ENCODE measurements around the gene GRK7.

The GRK7 gene, protein sequence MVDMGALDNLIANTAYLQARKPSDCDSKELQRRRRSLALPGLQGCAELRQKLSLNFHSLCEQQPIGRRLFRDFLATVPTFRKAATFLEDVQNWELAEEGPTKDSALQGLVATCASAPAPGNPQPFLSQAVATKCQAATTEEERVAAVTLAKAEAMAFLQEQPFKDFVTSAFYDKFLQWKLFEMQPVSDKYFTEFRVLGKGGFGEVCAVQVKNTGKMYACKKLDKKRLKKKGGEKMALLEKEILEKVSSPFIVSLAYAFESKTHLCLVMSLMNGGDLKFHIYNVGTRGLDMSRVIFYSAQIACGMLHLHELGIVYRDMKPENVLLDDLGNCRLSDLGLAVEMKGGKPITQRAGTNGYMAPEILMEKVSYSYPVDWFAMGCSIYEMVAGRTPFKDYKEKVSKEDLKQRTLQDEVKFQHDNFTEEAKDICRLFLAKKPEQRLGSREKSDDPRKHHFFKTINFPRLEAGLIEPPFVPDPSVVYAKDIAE (N-terminal part only)

DNA sequence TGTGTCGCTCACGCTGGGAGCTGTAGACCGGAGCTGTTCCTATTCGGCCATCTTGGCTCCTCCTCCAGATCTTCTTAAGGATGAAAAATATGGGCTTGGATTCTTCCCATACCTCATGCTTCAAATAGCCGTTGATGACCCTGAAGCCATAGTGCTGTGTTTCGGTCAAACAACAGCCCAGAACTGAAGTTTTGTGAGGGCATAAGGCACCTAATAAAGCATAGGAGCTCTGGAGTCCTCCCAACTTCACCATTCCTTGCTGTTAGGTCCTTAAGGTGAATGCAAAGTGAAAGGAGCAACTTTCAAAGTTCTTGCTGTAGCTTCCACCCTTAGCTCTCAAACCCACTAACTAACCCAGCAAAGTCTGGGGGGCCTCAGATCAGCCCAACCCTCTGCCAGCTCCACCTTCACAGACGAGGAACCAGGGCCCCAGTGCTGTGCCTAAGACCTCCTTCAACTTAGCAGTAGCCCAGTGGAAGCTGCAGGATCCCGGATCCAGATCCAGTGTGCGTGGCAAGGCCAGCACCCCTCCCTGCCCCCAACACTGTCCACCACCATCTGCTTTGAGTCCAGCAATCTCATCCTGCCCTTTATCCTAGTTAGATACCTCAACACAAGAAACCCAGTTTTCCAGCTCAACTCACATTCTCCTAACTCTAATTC lies at the start of gene GRK7:
Gene GRK7 (plus strand): TSS at position 321 of the 663 bp plus-strand sequence. CDS start 14,877 bp downstream, outside the sequence.
- DNase-seq = no peak

DNA sequence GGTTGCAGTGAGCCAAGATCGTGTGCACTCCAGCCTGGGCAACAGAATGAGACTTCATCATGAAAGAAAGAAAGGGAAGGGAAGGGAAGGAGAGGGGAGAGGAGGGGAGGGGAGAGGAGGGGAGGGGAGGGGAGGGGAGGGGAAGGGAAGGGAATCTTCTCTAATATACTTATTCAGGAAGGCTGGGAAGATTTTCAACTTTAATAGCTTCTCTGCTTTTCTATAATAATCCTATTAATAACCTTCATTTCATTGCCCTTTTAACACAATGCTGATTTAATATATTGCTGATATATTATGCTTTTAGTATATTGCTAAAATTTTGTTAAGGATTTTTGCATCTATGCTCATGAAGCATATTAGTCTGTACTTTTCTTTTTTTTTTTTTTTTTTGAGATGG lies 48.5 kb upstream of the GRK7 start:
- DNase-seq = no peak

DNA sequence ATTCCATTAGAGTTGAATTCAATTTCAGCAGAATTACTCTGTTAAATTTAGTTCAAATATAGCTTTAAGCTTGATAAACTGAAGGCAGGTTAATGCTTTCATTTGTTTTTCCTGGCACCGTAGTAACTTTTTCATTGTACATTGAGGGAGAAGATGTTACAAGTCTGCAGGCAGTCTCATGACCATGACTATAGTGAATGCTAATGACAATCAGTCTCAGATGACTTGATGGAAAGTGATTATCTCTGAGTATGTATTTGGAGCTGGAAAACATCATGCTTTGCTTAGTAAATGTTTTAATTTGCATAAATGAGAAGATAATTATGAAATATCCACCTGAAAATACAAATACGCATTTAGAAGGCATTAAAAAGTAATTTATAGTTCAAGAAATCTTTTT lies 41.1 kb upstream of the GRK7 start:
- no peak for DNase-seq

DNA sequence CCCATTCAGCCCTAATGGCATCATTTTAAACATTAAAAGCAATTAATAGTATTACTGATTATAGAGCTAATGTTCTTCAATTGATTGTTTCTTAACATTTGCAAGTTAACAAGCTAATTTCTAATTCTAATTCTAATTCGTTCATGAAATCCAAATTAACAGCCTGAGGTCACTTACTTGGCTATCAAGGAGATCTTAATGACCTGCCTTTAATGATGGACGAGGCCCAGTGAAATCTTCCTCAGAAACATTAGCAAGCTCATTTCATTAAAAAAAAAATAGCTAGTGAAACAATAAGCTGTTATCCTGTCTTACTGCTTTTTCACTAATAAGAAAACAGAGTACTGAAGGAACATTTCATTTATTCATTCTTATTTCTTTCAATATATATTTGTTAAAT lies 40.6 kb upstream of the GRK7 start:
- no peak for DNase-seq

DNA sequence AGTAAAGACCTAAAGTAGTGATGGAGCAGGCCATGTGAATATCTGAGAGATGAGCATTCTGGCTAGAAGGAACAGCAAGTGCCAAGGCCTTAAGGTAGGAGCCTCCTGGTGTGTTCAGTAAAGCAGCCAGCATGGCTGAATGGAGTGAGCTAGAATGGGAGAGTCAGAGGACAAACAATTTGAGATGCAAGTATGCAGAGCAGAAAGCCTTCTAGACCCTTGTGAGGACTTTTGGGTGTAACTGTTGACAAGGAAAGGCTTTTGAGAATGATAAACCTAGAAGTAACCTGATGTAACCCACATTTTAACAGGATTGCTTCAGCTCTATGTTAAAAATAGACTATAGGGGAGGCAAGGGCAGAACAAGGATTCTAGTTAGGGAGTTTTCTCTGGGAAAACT lies 40.0 kb upstream of the GRK7 start:
- no peak for DNase-seq

DNA sequence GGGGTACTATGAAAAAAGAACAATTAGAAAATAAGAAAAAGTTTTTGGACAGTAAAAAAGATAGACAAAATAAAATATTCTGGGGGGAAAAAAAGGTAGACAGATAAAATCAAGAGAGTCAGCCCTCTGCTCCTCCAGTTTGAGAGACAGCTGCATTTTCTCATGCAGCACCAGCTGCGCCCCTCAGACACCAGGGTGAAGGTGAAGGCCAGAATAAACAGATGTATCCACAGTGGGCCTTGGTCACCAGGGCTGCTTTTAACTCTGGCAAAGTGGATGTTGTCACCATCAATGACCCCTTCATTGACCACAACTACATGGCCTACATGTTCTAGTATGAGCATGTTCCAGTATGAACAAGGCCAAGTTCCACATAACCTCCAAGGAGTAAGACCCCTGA lies 39.0 kb upstream of the GRK7 start:
- no peak for DNase-seq

DNA sequence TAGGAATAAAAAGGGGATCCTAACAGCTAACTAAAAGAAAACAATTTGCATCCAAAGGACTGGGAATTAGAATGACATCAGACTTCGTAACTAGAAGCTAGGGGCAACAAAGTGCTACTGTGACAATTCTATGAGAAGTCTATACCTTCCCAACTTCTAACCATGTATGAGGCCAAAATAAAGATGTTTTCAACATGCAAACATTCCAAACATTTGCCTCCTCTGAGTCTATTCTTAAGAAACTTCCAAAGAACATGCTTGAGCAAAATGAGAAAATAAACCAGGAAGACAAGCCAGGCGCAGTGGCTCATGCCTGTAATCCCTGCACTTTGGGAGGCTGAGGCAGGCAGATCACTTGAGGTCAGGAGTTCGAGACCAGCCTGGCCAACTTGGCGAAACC lies 38.2 kb upstream of the GRK7 start:
- DNase-seq = no peak

DNA sequence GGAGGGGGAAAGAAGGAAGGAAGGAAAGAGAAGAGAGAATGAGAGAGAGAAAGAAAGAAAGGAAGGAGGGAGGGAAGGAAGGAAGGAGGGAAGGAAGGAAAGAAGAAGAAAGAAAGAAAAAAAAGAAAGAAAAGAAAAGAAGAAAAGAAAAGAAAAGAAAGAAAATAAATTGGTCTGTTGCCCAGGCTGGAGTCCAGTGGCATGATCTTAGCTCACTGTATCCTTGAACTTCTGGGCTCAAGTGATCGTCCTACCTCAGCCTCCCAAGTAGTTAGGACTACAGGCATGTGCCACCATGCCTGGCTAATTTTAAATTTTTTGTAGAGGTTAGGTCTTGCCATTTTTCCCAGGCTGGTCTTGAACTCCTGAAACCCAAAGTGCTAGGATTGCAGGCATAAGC lies 36.7 kb upstream of the GRK7 start:
- no peak for DNase-seq

DNA sequence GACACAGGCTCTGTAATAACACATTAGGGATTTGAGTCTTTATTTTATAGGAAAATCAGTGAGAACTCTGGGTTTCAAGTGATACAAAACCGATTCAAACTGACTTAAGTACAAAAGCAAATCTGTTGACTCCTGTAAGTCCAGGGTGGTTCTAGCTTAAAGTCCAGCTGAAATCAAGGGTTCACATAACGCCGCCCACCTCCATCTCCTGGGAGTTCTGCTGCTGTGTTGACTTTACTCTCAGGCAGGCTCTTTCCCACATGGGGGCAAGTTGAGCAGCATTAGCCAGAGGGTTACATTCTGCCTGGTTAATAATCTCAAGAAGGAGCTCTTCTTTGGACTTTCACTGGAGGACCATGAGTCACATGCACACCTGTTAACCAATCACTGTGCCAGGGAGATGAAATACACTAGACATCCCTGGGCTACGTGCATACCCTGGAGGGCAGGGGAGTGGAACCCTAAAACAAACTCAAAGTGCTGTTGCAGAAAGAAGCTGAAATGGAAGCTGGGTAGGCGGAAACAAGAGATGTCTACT lies 34.8 kb upstream of the GRK7 start:
- no peak for DNase-seq

DNA sequence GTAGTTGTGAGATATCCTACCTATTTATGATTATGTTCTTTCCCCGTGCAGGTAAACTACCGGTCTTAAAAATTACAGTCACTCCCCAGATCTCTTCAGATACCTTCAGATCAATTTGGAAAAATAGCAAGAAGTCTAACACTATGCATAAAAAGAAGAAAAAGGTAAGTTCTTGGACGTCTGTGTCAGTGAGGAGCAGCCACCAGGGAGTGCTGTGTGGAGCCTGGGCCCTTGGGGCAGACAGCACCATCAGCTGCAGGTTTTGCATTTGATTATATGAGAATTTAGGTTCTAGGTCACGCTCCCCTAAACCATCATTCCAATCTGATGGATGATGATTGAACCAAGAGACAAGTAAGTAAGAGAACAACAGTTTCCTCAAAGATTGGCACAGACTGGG lies 34.0 kb upstream of the GRK7 start:
- no peak for DNase-seq

DNA sequence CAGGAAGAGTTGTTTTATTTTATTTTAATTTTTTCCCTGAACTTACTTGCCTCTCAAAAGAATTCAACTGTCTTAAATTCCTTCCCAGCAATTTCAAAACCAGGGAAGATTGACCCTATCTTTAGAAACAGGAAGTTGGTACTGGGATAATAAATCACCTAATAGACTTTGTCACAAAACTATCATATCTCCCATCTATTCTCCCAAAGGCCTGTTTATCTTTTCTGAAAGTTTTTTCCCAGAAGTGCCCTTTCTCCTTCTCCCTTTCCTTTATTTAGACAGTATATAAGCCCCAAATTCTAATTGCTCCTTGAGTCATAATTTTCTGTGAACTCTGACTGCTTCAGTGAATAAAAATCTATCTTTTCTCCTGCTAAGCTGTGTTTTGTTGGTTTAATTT lies 28.0 kb upstream of the GRK7 start:
- no peak for DNase-seq

DNA sequence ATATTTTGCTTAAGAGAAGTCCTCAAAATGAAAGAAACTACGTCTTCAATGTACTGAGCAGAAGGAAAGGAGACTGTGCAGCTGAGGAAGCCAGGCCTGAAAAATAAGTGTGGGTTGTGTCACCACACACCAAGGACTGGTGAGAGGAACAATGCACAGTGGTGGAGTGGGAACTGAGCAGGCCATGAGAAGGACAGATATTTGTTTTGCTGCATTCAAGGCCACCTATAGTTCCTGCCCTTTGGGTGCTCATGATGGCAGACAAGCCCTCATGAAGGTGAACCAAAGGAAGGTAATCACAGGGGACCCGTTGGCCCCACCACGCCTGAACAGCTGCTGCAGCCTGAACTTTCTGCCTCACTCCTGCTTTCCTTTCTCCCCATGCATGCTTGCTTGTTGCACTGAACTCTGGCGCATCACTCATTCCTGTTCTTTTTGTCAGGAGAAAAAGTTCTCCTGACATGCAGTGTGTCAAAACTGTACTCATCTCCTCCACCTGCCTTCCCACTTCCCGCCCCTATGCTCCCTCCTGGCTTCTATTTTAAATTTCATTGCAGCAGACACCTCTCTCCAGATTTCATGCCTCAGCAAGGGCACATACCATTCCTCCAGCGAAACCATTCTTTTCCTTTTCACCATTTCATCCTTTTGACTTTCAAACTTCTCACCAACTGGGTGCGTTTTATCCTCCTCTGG lies 27.3 kb upstream of the GRK7 start:
- no peak for DNase-seq

DNA sequence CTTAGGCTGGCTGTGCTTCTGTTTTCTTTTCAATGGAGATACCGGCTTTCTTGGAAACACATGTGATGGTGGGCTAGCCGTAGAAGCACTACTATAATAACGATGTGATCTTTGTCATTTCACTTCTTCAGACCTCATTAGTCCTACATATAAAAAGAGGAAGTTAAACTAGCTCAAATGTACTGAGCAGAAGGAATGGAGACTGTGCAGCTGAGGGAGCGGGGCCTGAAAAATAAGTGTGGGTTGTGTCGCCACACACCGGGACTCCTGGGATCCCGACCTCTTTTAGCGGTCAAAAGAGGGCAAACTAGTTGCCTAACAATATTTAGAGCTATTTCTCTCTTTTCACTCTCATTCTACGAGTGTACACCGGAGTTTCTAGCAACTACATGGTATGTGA lies 26.1 kb upstream of the GRK7 start:
- DNase-seq = no peak

DNA sequence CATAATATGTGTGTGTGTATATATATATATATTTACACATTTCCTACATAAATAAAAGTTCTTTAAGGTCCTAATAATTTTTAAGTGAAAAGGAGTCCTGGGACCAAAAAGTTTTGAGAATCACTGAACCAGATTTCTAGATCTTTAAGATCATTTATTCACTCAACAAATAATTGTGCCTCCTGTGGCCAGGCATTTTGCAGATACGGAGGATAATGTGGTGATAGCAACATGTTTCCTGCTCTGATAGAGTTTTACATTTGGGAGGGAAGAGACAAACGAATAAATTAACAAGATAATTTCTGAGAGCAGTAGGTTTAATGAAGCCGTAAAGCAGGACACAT lies 25.6 kb upstream of the GRK7 start:
- DNase-seq = no peak

DNA sequence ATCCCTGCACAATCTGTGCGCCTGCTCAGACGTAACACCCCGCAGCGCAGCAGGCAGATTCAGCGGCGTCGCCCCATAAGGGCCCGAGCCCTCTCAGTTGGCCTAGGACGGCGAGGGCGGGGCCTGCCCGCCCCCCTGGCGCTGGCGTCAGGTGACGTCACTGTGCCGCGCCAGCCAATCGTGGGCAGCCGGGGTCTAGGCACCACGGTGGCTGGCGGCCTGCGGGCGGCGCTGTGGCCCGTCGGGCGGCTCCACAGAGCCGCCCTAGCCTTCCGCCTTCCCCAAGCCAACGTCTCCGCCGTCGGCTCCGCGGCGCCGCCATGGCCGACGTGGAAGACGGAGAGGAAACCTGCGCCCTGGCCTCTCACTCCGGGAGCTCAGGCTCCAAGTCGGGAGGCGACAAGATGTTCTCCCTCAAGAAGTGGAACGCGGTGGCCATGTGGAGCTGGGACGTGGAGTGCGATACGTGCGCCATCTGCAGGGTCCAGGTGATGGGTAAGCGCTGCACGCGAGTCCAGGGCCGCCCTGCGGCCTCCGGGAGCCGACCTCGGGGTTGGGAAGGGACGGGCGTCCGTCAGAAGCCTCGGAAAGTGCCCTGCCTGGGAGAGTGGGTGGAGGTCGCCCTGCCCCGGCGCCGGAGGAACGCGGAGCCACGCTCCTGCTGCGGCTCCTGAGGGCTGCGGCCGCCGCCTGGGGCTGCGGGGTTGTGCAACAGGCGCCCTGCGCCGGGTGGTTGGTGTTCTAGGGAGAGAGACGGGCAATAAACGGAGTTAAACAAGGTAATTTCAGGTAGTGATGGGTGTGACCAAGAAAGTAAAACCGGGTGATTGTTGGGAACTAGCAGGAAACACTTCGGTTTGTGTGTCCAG lies 25.0 kb upstream of the GRK7 start, which contains the start of gene RNF7:
Gene RNF7 (plus strand): TSS at position 277 of the 869 bp plus-strand sequence. CDS start 44 bp downstream, at position 321.
- peak; percentile 98 for DNase-seq

DNA sequence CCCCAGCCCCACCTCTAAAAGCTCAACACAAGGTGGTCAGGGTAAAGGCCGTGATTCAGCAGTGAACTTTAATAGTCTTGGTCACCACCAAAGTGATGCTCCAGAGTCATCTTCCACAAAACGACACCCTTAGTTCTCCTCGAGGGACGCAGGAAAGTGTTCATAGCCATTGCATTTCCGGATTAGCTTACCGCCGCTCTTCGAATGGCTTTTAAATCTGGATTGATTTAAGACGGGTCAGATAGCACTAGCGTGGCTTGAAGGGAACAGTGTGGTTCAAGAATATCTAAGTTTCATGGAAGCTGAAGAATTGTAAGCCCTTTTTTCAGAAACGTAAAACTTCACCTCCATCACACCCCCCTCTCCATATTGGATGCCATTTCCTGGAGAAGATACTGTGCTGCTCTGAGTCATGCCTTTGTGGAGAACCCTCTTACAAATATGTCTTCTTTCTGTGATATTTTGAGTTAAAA lies 24.3 kb upstream of the GRK7 start:
- DNase-seq = no peak

DNA sequence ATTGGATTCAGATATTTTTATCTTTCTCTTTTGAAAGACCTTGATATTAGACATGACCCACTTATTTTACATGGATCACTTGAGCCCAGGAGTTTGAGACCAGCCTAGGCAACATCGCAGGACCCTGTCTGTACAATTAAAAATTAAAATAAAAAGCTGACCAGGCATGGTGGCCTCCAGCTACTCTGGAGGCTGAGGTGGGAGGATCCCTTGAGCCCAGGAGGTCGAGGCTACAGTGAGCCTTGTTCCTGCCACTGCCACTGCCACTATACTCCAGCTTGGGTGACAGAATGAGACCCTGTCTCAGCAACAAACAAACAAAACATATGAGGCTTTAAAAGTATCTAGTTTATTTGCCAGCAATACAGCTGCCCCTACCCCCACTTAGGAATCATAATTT lies 23.5 kb upstream of the GRK7 start:
- no peak for DNase-seq

DNA sequence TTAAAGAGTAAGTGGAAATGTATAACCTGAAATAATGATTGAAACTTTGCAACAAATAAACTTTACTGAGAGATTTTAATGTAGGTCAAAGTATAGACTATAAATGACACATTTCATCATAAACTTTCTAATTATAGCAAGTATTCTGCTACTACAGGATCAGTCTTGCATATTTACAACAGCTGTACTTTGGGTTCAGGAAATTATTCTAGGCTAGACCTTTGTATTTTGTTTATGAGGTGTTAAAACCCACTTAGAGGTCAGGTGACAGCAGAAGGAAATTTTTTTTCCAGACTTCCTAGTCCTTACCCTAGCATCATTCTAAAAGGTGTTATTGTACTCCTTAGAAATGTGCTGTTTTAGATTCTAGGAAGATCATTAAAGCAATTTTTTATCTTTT lies 22.9 kb upstream of the GRK7 start:
- no peak for DNase-seq

DNA sequence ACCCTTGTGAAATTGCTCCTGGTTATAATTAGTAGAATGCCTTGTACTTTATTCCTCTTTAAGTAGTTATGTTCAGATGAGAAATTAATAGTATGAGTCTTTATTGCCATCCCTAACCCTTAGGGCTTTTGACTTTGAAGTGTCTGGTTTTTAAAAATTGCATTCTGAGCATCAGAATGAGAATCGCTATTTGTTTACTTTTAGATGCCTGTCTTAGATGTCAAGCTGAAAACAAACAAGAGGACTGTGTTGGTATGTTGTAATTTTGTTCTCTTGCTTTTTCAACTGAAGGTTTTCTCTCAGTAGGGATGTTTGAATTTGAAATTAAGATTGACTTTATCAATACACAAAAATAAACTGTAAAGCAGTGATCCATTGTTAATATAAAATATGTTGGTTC lies 19.9 kb upstream of the GRK7 start:
- no peak for DNase-seq

DNA sequence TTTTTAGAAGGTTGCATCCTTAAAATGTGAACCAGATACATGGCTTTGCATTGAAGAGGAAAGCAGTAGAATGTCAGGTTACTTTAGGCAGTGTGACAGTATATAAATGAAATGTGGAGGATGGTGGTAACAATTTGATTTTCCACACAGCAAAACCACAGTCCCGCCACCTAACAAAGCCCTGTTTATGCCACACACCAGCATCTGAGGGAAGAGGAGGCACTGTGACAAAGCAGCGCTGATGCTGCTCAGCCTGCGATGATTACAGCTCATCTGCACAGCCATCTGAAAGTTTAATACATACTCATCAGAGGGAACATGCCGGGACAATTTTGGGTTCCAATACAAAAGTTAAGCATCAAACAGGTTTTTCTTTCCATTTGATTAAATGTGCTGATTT lies 16.2 kb upstream of the GRK7 start:
- no peak for DNase-seq

DNA sequence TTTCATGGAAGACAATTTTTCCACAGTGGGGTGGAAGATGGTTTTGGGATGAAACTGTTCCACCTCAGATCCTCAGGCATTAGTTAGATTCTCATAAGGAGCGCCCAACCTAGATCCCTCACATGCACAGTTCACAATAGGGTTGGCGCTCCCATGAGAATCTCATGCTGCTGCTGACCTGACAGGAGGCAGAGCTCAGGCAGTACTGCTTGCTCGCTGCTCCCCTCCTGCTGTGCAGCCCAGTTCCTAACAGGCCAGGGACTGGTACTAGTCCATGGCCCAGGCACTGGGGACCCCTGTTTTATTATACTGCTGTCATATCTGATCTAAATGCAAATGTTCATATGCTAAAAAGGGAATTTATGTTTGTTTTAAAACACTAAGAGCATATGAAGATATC lies 9.8 kb upstream of the GRK7 start:
- DNase-seq = no peak

DNA sequence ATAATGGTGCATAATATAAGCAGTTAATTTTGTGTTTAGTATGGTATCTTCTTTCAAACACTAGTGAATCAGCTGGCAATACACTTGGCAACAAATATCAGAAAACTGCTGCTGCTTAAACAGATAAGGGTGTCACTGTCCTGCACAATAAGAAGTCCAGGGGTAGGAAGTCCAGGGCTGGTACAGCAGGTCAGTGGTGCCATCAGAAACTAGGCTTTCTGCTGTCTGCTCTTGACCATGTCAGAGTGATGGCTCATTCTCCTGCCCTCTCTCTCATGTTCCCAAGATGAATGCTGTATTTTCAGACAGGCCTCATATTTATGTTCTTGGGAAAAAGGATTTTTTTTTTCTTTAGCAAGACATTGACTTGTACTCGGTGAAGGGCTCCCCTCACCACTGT lies 9.2 kb upstream of the GRK7 start:
- no peak for DNase-seq

All from activated CD8-positive, alpha-beta memory T cell treated with anti-CD3 and anti-CD28 coated beads for 24 hours (primary cell).